NCI-H510A (cell line): ENCODE data around the gene AUNIP.
"Not testable (repeated sequence)": the region's sequence is repeated elsewhere in the genome, so short reads cannot be mapped to it uniquely, and the experiment has no call there.

ENCODE experiments used
- DNase-seq: peaks from one replicate; lab custom pipeline; 2025; lab: John Stamatoyannopoulos, UW

Gene AUNIP

GRCh38 chr1:25864434-25864833, 5.2 kb upstream of the AUNIP start:
- DNase-seq, result no peak

GRCh38 chr1:25863486-25864262, 4.4 kb upstream of the AUNIP start:
- DNase-seq, result no peak

- no peak for DNase-seq
Measured at GRCh38 chr1:25862785-25863485, 3.7 kb upstream of the AUNIP start.

GRCh38 chr1:25861316-25862286, 2.3 kb upstream of the AUNIP start:
- DNase-seq, result no peak

- no peak for DNase-seq
Measured at GRCh38 chr1:25858494-25858893, 763 bp downstream of the AUNIP start.

GRCh38 chr1:25856856-25857255, 2.4 kb downstream of the AUNIP start:
- no peak for DNase-seq

GRCh38 chr1:25854554-25854953, 4.7 kb downstream of the AUNIP start:
- peak; percentile 13 for DNase-seq

GRCh38 chr1:25848531-25848930, 10.7 kb downstream of the AUNIP start:
- no peak for DNase-seq

GRCh38 chr1:25847929-25848328, 11.3 kb downstream of the AUNIP start:
- DNase-seq, result no peak

- DNase-seq, result no peak
Measured at GRCh38 chr1:25845664-25846063, 13.6 kb downstream of the AUNIP start.

GRCh38 chr1:25844536-25845337, 14.5 kb downstream of the AUNIP start:
- DNase-seq, result no peak

GRCh38 chr1:25843483-25843882, 15.8 kb downstream of the AUNIP start:
- DNase-seq, result no peak

- DNase-seq, result not testable (repeated sequence)
Measured at GRCh38 chr1:25839808-25840207, 19.4 kb downstream of the AUNIP start.

GRCh38 chr1:25837262-25837875, 21.9 kb downstream of the AUNIP start:
- DNase-seq, result no peak

- DNase-seq, result no peak
Measured at GRCh38 chr1:25836695-25837094, 22.6 kb downstream of the AUNIP start.

- DNase-seq, result no peak
Measured at GRCh38 chr1:25834894-25835293, 24.4 kb downstream of the AUNIP start.

GRCh38 chr1:25833158-25833557, 26.1 kb downstream of the AUNIP start:
- DNase-seq, result no peak

GRCh38 chr1:25832336-25833037, 26.8 kb downstream of the AUNIP start:
- DNase-seq, result no peak

GRCh38 chr1:25831569-25832196, 27.6 kb downstream of the AUNIP start:
- no peak for DNase-seq

- no peak for DNase-seq
Measured at GRCh38 chr1:25829046-25829445, 30.2 kb downstream of the AUNIP start.
